KMS-11 (cell line): Measurements from ENCODE around the gene TRDN.

ENCODE experiments used
- H2AFZ ChIP-seq: fragments of 200-600 bp; sonication (generic); 2 replicates; pipeline ENCODE4 v1.6.1; 2016; ENCODE audit warnings: antibody characterized with exemption, mixed run types, low read depth
- H3K27ac ChIP-seq: fragments of 200-600 bp; sonication (generic); 2 replicates; pipeline ENCODE4 v1.6.1; 2016; ENCODE audit warnings: mild to moderate bottlenecking, mixed run types
- H3K27me3 ChIP-seq: fragments of 200-600 bp; sonication (generic); 2 replicates; pipeline ENCODE4 v1.6.1; 2017; ENCODE audit warnings: mild to moderate bottlenecking, low read depth, mixed run types, moderate library complexity; ENCODE audit not compliant: insufficient read depth
- H3K36me3 ChIP-seq: fragments of 200-600 bp; sonication (generic); 2 replicates; pipeline ENCODE4 v1.6.1; 2017; ENCODE audit warnings: mild to moderate bottlenecking, mixed run types; ENCODE audit not compliant: insufficient read depth
- H3K4me1 ChIP-seq: fragments of 200-600 bp; sonication (generic); 2 replicates; pipeline ENCODE4 v1.6.1; 2016; ENCODE audit warnings: mild to moderate bottlenecking, low read depth, mixed run types; ENCODE audit not compliant: poor library complexity, severe bottlenecking
- H3K4me2 ChIP-seq: fragments of 200-600 bp; sonication (generic); 2 replicates; pipeline ENCODE4 v1.7.0; 2016; ENCODE audit warnings: mild to moderate bottlenecking, mixed run types
- H3K4me3 ChIP-seq: fragments of 200-600 bp; sonication (generic); IDR thresholded peaks from 2 replicates; pipeline ENCODE4 v1.6.1; 2017; ENCODE audit warnings: low read depth, low read length, mixed read lengths; ENCODE audit not compliant: insufficient read depth
- H3K79me2 ChIP-seq: fragments of 200-600 bp; sonication (generic); 2 replicates; pipeline ENCODE4 v1.6.1; 2016; ENCODE audit warnings: low read depth, mixed run types; ENCODE audit not compliant: insufficient read depth
- H3K9ac ChIP-seq: fragments of 200-600 bp; sonication (generic); 2 replicates; pipeline ENCODE4 v1.6.1; 2016; ENCODE audit warnings: mild to moderate bottlenecking, mixed run types
- H4K20me1 ChIP-seq: fragments of 200-600 bp; sonication (generic); 2 replicates; pipeline ENCODE4 v1.6.1; 2016; ENCODE audit warnings: mild to moderate bottlenecking, mixed run types; ENCODE audit not compliant: insufficient read depth
- CTCF ChIP-seq: fragments of 200-600 bp; sonication (generic); conservative IDR thresholded peaks from 2 replicates; pipeline ENCODE4 v1.6.1; 2017; ENCODE audit warnings: low read depth, mild to moderate bottlenecking, antibody characterized with exemption, low read length, moderate library complexity, mixed read lengths

The TRDN gene

GRCh38 chr6:123215211-123215610 lies 421.5 kb downstream of the TRDN start:
- Histone ChIP-seq H4K20me1 (no peaks in the 10 kb centered on the region), H3K36me3 (no peaks in the 10 kb centered on the region), H3K4me3 (no peak overlapping the region), H2AFZ (no peak overlapping the region), H3K27ac (no peak overlapping the region), H3K4me1 (no peaks in the 10 kb centered on the region), H3K4me2 (no peak overlapping the region), H3K79me2 (no peaks in the 10 kb centered on the region), H3K9ac (no peak overlapping the region), H3K27me3 (no peaks in the 10 kb centered on the region)
- no peak for TF ChIP-seq CTCF

GRCh38 chr6:123214433-123214832 lies 422.3 kb downstream of the TRDN start:
- H2AFZ ChIP-seq, result no peak overlapping the region
- no peak overlapping the region for H3K9ac ChIP-seq

GRCh38 chr6:123213921-123214320 lies 422.8 kb downstream of the TRDN start:
- Histone ChIP-seq H3K4me1 (no peaks in the 10 kb centered on the region), H3K9ac (no peak overlapping the region), H3K27ac (no peak overlapping the region), H3K79me2 (no peaks in the 10 kb centered on the region), H3K27me3 (no peaks in the 10 kb centered on the region), H3K4me3 (no peak overlapping the region), H3K4me2 (no peak overlapping the region), H3K36me3 (no peaks in the 10 kb centered on the region), H2AFZ (no peak overlapping the region), H4K20me1 (no peaks in the 10 kb centered on the region)
- no peak for TF ChIP-seq CTCF

More at GRCh38 chr6:123214433-123214832, 422.3 kb downstream of the TRDN start:
- Histone ChIP-seq H3K4me3 (no peak overlapping the region), H3K27me3 (no peaks in the 10 kb centered on the region), H4K20me1 (no peaks in the 10 kb centered on the region), H3K36me3 (no peaks in the 10 kb centered on the region), H3K27ac (no peak overlapping the region), H3K79me2 (no peaks in the 10 kb centered on the region), H3K4me2 (no peak overlapping the region), H3K4me1 (no peaks in the 10 kb centered on the region)
- no peak for TF ChIP-seq CTCF

- TF ChIP-seq CTCF, result no peak
- H4K20me1 ChIP-seq, result no peaks in the 10 kb centered on the region
- H3K4me3 ChIP-seq, result no peak overlapping the region
- H3K9ac ChIP-seq, result no peak overlapping the region
- H3K27me3 ChIP-seq, result no peaks in the 10 kb centered on the region
- no peak overlapping the region for H2AFZ ChIP-seq
- H3K27ac ChIP-seq, result no peak overlapping the region
- no peaks in the 10 kb centered on the region for H3K79me2 ChIP-seq
- no peak overlapping the region for H3K4me2 ChIP-seq
- no peaks in the 10 kb centered on the region for H3K36me3 ChIP-seq
- H3K4me1 ChIP-seq, result no peaks in the 10 kb centered on the region
These were observed 424.8 kb downstream of the TRDN start for GRCh38 chr6:123211777-123212545.
